ENCODE data around the gene SLC19A1.

The SLC19A1 gene

DNA sequence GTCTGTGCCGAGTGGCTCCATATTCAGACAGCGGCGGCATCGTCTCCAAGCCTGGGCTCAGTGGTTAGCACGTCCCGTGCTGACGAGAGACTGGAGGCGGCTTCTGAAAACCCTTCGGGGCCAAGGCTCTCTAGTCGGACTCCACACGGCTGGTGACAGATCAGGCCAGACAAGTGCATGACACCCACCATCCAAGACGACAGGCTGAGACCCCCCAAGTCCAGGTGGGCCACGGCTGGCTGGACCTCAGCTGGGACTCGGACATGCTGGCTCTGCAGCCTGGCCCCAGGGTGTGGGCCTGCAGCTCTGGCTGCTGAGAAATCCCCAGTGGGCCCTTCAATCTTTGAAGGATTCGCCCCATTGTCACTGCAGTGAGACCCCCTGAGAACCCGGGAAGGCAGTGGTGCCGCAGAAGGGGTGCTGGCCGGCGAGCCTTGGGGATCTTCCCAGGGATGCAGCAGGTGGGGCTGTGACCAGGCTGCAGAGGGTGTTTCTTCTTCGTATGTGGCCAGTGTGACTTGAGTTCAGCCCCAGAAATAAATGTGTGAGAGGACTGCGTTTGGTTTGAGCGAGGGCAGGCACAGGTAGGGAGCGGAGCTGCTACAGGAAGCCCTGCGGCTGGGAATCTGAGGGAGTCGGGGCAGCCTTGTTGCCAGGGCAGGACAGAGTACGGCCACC lies 15.9 kb upstream of the SLC19A1 start:
- DNase-seq (ENCODE audit: low read depth in 2 of 2, low spot score in 1 of 2): no peak

DNA sequence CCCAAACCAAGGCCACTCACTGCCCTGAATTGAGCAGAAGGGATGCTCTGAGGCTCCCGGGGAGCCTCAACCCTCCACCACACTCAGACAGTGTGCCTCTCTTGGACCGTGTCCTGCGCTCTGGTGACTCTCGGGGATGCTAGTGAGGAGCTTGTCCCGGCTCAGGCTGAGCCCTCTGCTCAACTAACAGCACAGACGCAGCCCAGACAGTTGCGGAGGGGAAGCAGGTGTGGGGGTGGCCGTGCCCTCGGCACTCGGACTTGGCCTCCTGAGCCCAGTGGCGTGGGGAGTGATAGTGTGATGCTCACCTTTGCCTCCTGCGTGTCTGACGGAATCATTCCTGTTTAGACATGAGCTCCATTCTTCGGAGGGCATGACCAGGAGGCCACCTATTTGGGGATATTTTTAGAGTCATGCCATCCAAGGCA lies 15.4 kb upstream of the SLC19A1 start:
- DNase-seq (ENCODE audit: low read depth in 2 of 2, low spot score in 1 of 2): no peak

DNA sequence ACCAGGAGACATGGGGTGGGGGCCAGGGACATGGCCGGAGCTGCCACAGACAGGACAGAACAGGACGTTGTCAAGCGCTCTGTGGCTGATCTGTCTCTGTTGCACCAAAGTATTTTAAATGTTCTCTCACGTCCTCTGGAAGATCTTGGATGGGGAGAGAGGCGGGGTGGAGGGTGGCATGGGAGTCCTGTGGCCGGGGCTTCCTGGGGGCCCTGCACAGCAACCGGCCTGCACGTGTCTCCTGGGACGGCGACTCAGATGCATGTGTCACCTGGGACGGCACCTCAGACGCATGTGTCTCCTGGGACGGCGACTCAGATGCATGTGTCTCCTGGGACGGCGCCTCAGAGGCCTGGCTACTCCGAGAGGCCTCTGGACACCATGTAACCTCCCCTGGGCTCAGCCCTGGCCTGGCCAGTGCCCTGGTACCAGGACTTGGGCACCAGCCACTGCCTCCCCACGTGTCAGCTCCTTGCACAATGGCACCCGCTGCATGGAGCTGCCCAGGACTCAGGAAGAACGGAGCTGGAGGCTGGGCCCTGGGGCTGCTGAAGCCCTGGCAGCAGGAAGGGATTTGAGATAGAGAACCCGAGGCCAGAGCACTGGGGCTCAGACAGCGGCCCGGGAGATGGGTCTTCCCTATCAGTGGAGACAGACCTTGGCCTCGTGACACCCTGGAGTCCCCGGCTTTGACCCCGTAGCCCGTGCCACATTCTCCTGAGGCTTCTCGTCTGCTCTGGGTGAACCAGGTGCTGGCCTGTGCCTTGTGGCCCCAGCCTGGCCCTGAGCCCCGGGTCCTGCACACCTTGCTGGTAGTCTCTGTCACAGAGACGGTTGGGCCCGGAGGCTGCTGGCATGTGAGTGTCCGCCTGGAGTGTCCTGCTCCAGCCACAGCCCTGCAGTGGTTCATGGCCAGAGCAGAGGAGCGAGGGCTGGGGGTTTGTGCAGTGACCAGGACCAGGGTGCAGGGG lies 14.7 kb upstream of the SLC19A1 start:
- DNase-seq (ENCODE audit: low read depth in 2 of 2, low spot score in 1 of 2): no peak

DNA sequence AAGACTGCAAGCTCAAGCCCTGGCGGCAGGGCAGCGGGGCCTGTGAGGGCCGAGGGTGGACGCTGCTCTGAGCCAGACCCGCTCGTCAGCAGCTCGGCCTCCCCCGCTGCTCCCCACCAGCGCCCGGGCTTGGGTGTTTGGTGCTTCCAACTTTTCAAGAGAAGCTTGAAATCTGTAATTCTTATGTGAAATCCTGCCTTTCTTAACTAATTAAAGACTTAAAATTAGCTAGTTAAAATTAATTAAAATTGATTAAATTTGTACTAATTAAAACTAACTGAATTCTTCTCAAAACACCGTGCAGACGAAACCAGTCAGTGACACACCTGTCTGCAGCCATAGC lies 14.0 kb upstream of the SLC19A1 start:
- DNase-seq (ENCODE audit: low read depth in 2 of 2, low spot score in 1 of 2): no peak

DNA sequence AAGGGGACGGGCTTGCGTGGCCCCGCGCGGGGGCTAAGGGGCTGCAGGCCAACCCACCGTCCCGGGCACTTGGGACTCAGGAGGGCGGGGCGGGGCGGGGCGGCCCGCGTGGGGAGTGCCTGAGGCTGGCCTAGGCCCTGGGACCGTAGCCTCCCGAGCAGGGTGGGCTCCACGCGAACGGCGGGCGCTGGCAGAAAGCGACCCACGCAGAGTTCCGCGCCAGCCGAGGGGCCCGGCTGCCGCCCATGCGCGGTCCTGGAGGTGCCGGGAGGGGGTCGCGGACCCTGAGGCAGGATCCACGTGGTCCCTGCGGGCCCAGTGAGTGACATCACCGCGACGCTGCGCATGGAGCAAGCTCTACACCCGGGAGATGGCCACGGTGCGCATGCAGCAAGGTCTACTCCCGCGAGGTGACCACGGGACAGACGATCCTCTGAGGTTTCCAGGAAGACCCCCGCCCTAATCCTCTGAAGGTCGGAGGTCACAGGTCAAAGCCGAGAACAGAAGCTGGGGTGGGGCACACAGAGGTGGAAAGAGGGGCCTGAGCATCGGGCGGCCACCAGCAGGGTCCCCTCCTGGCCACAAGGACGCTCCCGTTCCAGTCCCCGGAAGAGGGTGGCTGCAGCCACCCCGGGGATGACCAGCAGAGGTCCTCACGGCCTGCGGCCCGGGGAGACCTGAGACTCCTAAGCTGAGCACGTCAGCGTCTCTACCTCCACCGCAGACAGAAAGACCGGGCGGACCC lies 13.5 kb upstream of the SLC19A1 start:
- DNase-seq (ENCODE audit: low read depth in 2 of 2, low spot score in 1 of 2): no peak

DNA sequence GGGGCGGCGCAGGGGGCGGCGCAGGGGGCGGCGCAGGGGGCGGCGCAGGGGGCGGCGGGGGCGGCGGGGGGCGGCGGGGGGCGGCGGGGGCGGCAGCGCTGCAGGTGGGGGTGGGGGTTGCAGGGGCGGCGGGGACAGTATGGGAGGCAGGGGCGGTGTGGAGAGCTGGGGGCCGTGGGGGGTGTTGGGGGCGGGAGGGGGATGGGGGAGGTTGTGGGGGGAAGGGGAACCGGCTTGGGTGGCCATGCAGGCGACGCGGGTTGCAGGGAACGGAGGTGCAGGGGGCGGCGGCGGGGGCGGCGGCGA lies 13.0 kb upstream of the SLC19A1 start:
- no peak for DNase-seq (ENCODE audit: low read depth in 2 of 2, low spot score in 1 of 2)

DNA sequence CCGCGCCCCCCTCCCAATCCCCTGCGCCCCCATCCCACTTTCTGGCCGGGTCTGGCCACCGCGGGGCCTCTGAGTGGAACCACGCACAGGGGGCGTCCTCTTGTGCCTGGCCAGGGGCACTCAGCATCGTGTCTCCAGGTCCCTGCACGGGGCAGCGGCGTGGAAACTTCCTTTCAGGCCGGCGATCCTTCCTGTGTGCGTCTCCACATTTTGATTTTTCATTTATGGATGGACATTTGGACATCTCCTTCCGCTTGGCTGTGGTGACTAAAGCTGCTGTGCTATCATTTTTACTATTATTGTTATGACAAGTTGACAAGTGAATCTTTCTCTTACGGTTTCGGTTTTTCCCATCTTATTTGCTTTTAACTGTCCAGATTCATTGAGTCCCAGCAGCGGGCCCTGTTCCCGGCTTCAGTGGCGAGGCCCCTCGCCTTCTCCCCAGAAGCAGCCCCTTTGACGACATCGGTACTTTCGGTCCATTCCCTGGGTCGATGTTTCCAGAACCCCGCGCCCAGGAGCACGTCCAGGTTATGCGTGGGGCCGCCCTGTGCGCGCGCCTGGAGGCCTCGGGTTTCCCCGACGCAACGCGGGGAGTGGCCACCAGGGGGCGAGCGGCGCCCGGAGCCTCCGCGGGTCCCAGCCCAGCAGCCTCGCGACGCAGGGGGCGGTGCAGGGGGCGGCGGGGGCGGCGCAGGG lies 12.4 kb upstream of the SLC19A1 start:
- peak; percentile 83 to 88 for DNase-seq (ENCODE audit: low read depth in 2 of 2, low spot score in 1 of 2)

DNA sequence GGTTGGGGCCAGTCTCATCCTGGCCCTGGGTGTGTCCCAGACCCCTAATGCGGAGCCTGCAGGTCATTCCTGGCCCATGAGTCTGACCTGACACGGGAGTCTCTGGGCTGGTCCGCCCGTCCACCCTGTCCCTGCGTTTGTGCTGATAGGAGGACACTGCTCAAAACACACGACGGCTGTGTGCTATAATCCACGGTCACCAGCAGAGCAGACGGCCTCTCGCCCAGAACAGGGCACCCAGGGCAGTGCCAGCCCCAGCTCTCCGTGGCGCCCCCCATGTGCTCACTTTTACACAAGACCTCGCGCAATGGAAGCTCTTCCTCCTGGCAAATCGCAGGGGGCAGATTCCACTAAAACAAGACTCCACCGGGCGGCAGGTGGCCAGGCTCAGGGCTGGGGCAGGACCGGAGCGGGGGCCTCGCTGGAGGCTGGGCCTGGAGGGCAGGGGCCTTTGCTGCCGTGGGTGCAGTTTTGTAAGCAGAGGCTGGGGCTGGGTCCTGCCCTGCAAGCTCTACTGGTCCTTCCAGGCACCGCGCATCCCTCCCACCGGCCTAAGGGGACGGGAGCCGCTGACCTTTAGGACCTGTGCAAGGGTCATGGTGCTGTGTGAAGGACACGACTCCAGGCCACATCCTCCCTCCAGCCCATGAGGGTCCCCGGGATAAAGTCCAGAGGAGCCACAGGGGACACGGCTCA lies 10.6 kb upstream of the SLC19A1 start:
- no peak for DNase-seq (ENCODE audit: low read depth in 2 of 2, low spot score in 1 of 2)

DNA sequence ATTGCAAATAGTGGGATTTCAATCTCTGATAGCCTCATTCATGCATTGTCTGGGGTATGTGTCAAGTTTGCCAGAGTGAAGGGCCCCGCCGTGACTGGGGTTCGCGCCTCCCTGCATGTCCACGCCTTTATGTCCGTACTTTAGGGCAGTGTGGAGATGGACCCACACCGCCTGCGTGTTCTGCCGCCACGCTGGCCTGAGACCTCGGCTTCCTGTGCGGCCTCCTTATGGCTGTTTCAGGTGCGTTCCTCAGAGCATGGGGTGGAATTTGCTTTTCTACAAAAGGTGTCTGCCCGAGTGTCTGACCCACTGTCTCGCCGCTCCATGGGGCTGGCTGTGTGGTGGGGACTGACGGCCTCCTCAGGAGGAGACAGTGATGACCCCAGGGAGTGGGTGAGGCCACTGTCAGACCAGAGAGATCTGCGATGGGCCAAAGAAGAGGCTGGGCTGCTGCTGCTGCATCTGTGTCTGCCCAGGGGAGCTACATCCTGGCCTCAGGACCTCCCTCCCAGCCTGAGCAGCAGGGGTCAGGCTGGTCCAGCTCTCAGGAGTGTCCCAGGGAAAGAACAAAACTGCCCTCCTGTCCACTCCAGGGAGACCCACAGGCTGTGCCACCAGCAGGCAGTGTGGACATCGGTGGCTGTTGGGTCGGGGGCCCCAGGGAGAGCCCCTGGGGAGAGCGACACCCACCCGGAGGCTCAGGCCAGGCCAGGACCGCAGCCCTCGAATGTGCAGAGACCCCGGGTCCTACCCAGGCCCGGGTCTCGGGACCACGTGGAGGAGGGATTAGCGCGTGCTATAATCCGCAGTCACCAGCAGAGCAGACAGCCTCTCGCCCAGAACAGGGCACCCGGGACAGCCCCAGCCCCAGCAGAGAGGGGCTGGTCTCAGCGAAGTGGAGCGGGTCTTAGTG lies 9.8 kb upstream of the SLC19A1 start:
- no peak for DNase-seq (ENCODE audit: low read depth in 2 of 2, low spot score in 1 of 2)

DNA sequence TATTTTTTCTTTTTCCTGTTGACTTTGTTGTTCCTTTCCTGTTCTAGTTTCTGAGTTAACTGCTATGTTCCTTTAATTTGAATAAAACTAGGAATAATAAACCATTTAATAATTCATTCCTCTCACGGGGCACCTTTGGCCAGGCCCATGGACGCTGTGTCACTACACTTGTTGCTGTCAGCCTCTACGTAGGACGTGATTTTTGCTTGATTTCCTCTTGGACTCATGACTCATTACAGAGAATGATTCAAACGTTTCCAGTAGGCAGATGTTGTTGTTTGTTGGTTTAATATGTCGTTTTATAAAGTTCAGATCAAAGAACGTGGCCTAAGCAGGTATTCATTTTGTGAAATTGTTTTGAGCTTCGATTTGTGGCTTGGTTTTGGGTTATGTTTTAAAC lies 9.1 kb upstream of the SLC19A1 start:
- DNase-seq (ENCODE audit: low read depth in 2 of 2, low spot score in 1 of 2): no peak

DNA sequence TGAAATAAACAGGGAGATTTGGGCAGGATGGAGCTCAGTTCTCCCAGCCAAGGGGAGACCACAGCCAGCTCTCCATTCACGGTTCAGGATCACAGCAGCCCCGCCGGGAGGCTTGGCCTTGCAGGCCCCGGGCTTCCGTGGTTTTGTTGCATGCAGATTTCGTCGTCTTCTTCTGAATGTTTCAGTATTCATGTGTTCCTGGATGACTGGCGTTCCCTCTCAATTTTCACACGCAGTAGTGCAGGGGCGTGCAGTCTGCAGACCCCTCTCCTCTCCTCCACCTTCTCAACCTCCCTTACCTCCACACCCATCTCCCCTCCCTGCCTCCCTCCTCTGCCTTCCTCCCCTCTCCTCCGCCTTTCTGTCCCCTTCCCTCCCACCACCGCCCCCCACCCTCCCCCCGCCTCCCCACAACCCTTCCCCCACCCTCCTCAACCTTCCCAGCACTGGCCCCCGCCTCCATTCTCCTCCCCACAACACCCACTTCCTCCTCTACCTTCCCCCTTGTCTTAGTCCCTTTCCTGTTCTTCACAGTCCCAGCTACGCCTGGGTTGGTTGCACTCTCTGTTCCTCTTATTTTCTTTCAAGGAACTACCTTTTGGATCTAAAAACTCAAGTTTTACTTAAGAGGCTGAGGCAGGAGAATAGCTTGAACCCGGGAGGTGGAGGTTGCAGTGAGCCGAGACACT lies 8.4 kb upstream of the SLC19A1 start:
- no peak for DNase-seq (ENCODE audit: low read depth in 2 of 2, low spot score in 1 of 2)

DNA sequence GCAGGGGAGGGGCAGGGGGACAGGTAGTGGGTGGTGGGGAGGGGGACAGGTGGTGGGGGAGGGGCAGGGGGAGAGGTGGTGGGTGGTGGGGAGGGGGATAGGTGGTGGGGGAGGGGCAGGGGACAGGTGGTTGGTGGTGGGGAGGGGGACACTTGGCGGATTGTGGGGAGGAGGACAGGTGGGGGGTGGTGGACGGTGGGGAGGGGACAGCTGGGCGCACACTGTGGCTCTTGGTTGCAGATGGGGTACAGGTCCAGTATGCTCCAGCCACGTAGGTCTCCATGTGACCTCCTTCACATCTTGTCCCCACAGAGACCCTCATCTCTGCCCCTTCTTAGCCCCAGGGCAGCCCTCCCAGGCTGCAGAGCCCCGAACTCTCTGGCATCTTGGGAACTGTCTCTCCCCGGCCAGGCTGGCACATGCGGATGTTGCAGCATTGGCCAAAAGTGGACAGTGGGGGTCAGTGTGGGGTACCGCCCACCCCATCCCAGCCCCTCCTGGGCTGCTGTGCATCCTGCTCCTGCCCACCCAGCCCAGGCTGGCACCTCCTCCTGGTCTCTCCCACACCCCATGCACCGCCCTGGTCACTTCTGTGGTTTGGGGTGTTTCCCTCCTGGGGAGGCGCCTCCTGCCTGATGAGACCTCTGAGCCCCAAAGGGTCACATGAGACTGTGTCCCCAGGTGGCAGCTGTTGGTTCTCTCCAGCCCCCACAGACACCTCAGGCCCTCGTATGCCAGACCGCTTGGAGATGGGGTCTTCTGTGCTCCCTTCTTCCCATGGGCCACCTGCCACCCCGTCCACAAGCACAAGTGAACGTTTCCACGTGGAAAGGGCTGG lies 7.6 kb upstream of the SLC19A1 start:
- DNase-seq (ENCODE audit: low read depth in 2 of 2, low spot score in 1 of 2): no peak

DNA sequence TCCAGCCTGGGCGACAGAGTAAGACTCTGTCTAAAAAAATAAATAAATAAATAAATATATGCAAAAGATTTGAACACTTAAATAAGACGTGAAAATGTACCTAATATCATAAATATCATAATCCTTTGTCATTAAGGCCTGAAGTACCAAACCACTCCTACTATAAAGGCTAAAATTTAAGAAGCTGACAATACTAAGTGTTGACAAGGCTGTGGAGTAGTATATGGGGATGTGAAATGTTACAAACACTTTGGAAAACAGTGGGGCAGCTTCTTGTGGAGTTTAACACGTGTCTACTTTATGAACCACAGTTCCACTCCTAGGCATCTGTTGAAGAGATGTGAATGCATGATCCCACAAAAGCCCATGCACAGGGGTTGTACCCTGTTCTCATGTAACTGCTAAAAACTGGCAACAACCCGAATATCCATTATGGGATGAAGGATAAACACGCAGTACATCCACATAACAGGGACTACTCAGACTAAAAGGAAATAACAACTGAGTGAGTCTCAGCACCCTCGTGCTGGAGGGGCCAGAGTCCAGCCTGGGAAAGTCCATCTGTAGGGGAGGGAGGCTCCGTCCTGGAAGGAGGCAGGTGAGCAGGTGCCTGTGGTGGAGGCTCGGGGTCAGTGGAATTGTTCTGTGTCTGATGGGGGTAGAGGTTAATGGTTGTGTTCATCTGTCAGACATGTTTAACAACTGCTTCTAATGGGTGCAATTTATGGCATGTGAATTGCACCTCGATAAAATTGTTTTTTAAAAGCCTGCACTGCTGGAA lies 6.7 kb upstream of the SLC19A1 start:
- DNase-seq (ENCODE audit: low read depth in 2 of 2, low spot score in 1 of 2): no peak

DNA sequence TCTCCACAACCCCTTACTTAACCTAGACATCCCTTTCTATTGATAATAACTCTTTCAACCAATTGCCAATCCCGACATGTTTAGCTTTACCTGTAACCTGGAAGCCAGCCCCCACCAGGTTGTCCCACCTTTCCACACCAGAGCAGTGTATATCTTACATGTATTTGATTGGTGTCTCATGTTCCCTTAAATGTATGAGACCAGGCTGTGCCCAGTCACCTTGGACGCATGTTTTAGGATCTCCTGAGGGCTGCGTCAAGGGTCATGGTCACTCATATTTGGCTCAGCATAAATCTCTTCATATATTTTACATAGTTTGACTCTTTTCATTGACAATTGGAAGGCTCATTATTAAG lies 5.3 kb upstream of the SLC19A1 start:
- DNase-seq (ENCODE audit: low read depth in 2 of 2, low spot score in 1 of 2): no peak

DNA sequence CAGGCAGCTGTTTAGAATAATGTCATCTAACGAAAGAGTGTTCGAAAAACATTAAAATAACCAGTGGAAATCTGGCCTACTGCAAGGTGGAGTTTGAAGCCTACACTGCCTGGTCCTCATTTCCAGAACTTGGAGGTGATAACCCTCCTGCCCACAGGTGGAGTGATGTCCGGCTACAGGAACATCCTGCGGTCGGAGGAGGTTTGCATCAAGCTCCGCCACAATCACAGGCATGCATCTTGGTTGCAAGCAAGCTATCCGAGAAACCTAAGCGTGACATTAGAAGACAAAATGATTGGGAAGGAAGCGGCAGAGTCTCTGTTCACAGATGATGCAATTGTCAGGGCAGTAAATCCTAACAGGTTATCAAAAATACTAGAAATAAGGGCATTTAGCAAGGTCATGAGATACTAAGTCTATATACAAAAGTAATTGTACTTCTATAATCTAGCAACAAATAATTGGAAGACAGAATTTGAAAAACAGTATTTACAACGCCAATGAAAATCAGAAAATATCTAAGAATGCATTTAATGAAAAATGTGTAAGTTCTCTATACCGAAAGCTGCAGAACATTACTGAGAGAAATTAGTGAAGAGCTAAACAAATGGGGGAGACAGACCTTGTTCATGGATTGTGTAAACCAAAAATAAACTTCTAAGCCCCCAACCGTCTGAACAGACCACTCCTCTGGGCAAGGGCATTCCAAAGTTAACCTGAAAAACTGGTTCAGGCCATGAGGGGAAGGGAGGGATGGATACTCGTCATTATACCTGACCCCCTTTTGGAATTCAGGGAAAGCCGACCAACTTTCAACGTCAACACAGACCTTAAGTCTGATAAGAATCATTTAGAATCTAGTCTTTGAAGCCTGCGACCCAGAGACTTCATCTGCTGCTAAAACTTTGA lies 4.7 kb upstream of the SLC19A1 start:
- no peak for DNase-seq (ENCODE audit: low read depth in 2 of 2, low spot score in 1 of 2)

DNA sequence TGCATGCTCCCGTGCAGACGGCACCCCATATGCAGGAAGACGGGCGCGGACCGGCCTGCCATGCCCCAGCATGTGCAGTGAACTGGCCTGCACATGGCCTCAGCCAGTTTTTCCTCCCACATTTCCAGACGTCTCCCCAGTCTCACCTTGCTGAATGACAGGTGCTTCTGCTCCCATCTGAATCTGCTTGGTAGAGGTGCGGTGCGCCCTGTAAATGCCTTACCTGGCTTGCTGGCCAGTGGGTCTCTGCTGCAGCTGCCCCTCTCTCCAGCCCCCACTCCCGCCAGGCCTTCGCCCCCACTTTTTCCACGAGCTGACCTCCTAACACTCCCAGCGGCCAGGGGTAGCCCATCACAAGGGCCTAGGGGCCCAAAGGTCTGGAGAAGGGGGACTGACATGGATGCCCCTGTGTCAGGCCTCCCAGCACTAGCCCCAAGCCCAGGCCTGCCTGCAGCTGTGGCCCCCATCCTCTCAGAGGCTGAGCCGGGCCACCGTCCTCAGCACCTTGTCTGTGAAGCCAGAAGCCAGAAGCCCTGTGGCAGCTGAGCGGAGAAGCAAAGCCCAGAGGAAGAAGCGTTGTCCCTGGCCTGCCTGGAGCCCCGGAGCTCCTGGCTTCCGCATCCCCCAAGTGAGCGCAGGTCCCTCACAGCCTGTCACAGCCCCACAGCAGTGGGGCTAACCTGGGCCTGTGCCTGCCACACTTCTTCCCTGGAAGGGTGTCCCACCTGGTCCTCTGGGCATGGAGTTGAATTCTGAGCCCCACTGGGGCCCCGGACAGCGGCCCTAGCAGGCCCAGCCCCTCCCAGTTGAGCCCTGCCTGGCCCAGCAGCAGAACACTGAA lies 3.7 kb upstream of the SLC19A1 start:
- no peak for DNase-seq (ENCODE audit: low read depth in 2 of 2, low spot score in 1 of 2)

Measured in stimulated activated CD8-positive, alpha-beta memory T cell treated with anti-CD3 and anti-CD28 coated beads, Interleukin-4, amount 100 ng/mL, for 1 hour (primary cell).